Left colon (tissue), 2 donors: ENCODE data around the gene SLX9. TPM values are rescaled to one million over a fixed set of nuclear protein-coding genes. Genes with fewer than 3 reads are reported as not detected.
"Not testable (repeated sequence)": the region's sequence is repeated elsewhere in the genome, so short reads cannot be mapped to it uniquely, and the experiment has no call there.

Source experiments
- ATAC-seq: fragments of 200-7000 bp; cut with Tn5 transposase; one replicate; pipeline ENCODE4 v1.9.1; 2020; ENCODE audit warnings: mild to moderate bottlenecking, moderate library complexity
- DNase-seq, 2 donors: peaks; one replicate each; pipeline ENCODE4 v3.0.0-alpha.2; 2020
- intact Hi-C, 2 donors: fragments of 100-400 bp; cut with DNase I in 1 of 2; cut with micrococcal nuclease in 1 of 2; formaldehyde crosslinking; loops; one replicate each; pipeline versions ENCODE4 v1.11.2 to v1.14.0; 2022; cut with DNase I, micrococcal nuclease
- total RNA-seq, 2 donors: library from RNA; stranded (reverse); fragmentation: NEBNext Ultra II Directional; extraction: Animal tissue kit (Norgen Biotek cat#: 25700); gene quantifications; one replicate each; pipeline ENCODE4 v1.2.1, GENCODE V29; 2021
- donor health status: DM: no; HTN: no; CAD: no.
- donor health status: DM: yes; HTN: yes; CAD: no.

The SLX9 gene
- total RNA-seq, 2 donors from 2014 or later, result 22.3 to 30.5 TPM

- intact Hi-C loops, result no loop called here
- no peak for ATAC-seq
- no peak for DNase-seq
These were observed 27.7 kb upstream of the SLX9 start for GRCh38 chr21:44912158-44912473.

- intact Hi-C loops, ATAC-seq, DNase-seq: not testable (repeated sequence)
These were observed 27.1 kb upstream of the SLX9 start for GRCh38 chr21:44912506-44913412.

- intact Hi-C loops, result no loop called here
- ATAC-seq (no peak), DNase-seq (no peak)
These were observed 26.2 kb upstream of the SLX9 start for GRCh38 chr21:44913425-44914175.

- ATAC-seq, result no peak
- intact Hi-C loops, result no loop called here
These were observed 25.5 kb upstream of the SLX9 start for GRCh38 chr21:44914176-44914874.

GRCh38 chr21:44916965-44917364 is 22.9 kb upstream of the SLX9 start:
- ATAC-seq (peak; percentile 37), DNase-seq (no peak)
- intact Hi-C loops, result no loop called here

More at GRCh38 chr21:44914176-44914874, 25.5 kb upstream of the SLX9 start:
- DNase-seq, result no peak

GRCh38 chr21:44917446-44918106 is 22.3 kb upstream of the SLX9 start:
- intact Hi-C loops, result no loop called here
- ATAC-seq (no peak), DNase-seq (no peak)

- intact Hi-C loops, result no loop called here
- DNase-seq (no peak), ATAC-seq (no peak)
These were observed 21.7 kb upstream of the SLX9 start for GRCh38 chr21:44918107-44918470.

GRCh38 chr21:44918581-44919033 is 21.2 kb upstream of the SLX9 start:
- no peak for DNase-seq

GRCh38 chr21:44919111-44919912 is 20.5 kb upstream of the SLX9 start:
- no peak for ATAC-seq
- intact Hi-C loops, result no loop called here
- DNase-seq, result no peak

More at GRCh38 chr21:44918581-44919033, 21.2 kb upstream of the SLX9 start:
- intact Hi-C loops, result no loop called here
- ATAC-seq, result no peak

GRCh38 chr21:44919913-44920693 is 19.7 kb upstream of the SLX9 start:
- intact Hi-C loops, result no loop called here
- no peak for DNase-seq
- ATAC-seq, result no peak

- ATAC-seq, result peak; percentile 34
- DNase-seq, result peak in 1 of 2 donors; percentile 56
- intact Hi-C loops, result no loop called here
These were observed 18.9 kb upstream of the SLX9 start, which contains the start of gene ITGB2 for GRCh38 chr21:44920694-44921604. Gene ITGB2 (minus strand): TSS chr21:44920899. CDS start chr21:44910782, 10,117 bp downstream.

- no peak for ATAC-seq
- intact Hi-C loops, result no loop called here
- no peak for DNase-seq
These were observed 17.9 kb upstream of the SLX9 start for GRCh38 chr21:44921928-44922327.

- intact Hi-C loops, result no loop called here
- no peak for DNase-seq
- no peak for ATAC-seq
These were observed 16.2 kb upstream of the SLX9 start for GRCh38 chr21:44923480-44924084.

- intact Hi-C loops, result no loop called here
- no peak for ATAC-seq
These were observed 15.0 kb upstream of the SLX9 start for GRCh38 chr21:44924606-44925377.

GRCh38 chr21:44925378-44925755 is 14.5 kb upstream of the SLX9 start:
- intact Hi-C loops, result no loop called here
- ATAC-seq (no peak), DNase-seq (no peak)

More at GRCh38 chr21:44924606-44925377, 15.0 kb upstream of the SLX9 start:
- no peak for DNase-seq
